Stimulated activated CD8-positive, alpha-beta memory T cell treated with anti-CD3 and anti-CD28 coated beads, Interleukin-15, amount 100 ng/mL, for 48 hours (primary cell): ENCODE results near the gene BAG1.

ENCODE experiments used
- DNase-seq, 2 donors: peaks; one replicate each; pipeline ENCODE4 v3.0.0-alpha.2; 2020; ENCODE audit warnings: low read depth in 2 of 2

Gene BAG1

DNA sequence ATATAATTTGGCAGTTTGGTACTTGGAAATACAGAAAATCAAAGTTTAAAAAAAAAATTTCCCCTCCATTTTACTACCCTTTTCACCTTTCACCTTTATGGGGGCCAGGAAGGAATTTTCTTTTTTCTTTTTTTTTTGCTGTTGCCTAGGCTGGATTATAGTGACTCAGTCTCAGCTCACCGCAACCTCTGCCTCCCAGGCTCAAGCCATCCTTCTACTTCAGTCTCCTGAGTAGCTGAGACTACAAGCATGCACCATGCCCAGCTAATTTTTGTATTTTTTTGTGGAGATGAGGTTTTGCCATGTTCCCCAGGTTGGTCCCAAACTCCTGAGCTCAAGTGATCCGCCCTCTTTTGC, 9.4 kb upstream of the BAG1 start:
- no peak for DNase-seq

DNA sequence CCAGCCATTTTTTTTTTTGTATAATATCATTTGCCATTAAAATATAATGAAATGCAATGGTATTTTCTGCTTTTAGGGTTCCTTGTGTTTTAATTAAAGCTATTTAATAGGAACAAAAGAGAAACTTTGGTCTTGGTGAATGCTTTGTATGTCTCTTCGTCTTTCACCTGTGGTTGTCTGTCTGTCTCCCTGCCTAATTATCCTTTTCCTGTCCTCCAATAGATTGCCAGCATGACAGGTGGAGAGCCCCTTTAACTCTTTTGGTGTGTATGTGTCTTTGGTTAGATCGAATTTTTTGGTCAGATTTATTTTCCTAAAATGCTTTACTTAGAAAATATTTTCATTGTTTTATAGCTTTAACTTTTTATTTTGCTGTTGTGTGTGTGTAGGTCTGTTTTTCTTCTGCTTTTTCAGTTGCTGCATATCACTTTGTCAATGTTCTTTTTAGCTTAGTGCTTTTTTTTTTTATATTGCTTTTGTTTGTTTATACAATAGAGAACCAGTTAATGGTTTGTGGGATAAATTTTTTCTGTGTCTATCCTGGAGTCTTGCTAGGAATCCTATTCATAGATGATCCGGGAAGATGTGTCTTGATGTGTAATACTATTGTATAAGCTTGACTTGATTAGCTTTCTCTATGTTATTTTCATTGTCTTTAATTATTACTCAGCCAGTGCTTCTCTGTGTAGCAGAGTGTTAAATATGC, 8.9 kb upstream of the BAG1 start:
- no peak for DNase-seq

DNA sequence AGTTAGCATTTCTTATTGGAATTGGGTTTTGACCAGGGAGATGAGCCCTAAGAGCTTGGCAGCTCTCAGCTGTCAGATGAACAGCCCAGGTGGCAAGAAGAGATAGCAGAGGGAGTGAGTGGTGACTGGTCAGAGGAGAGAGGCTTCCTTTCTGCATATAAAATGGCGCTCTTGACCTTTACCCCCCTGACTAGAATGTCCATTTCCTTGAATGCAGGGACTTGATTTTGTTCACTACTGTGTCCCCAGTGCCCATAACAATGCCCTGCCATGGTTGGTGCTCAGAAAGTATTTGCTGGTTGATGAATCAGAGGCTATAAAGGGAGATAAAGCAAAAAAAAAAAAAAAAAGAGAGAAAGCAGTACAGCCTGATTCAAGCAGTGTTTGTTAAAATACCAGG, 7.6 kb upstream of the BAG1 start:
- DNase-seq: no peak

DNA sequence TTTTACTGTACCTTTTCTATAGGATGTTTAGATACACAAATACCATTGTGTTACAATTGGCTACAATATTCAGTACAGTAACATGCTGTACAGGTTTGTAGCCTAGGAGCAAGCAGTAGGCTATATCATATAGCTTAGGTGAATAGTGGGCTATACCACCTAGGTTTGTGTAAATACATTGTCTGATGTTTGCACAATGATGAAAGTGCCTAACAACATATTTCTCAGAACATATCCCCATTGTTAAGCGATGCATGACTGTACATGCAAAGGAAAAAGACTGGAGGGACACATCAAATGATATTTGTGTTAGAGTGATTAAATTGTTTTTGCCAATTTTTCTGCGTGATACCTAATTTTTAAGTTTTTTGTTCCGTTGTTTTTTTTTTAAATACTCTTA, 5.6 kb upstream of the BAG1 start:
- DNase-seq: no peak

DNA sequence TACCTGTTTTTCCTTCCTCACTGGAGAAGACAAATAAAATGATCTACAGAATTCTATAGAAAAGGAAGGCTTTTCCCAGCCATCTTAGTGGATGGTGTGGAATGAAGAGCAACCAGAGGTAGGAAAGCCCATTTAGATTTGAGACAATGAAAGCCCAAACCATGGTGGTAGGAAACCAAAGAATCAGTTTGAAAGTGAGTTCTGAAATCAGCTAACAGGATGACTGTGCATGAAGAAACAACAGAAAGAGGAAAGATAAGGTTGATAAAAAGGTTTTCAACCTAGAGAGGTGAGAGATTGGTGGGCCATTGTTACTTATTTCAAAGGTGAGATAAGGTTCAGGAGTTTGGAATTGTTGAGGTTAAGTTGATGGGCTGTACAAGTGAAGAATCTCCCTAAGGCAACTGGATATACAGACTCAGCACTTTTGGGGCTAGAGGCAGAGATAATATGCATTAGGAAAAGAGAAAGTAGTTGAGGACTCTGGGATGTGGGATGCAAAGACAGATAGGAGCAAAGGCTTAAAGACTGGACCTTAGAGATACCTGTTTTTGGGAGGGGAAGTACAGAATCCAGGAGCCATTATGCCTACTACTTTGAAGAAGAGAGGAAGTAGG, 2.8 kb upstream of the BAG1 start:
- no peak for DNase-seq

DNA sequence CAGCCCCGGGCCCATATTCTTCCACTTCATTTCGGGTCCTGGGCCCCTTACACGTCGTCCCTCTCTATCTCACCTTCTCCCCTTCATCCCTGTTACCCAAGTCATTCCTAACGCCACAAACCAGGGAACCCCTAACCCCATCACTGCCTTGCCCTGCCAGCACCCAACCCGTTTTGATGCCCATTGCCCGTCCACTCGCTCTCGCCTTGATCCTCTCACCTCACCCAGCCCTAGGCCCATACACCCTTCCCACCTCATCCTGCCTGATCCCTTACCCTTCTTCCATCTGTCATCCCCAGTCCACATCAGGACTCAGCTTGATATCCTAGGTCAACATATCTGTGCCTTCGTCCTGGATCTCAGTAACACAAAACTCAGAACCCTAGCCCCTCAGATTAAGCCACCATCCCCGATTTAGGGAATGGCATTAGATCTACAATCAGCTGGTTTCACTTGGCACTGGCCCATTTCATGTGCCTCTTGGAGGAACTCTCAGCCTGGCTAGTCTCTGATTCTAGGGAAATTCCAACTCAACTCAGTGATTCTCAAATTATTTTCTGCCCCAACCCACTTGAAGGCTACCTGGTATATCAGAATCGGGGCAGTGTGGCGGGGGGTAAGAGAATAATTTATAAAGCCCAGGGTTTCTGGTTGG, 830 bp upstream of the BAG1 start:
- DNase-seq: no peak

DNA sequence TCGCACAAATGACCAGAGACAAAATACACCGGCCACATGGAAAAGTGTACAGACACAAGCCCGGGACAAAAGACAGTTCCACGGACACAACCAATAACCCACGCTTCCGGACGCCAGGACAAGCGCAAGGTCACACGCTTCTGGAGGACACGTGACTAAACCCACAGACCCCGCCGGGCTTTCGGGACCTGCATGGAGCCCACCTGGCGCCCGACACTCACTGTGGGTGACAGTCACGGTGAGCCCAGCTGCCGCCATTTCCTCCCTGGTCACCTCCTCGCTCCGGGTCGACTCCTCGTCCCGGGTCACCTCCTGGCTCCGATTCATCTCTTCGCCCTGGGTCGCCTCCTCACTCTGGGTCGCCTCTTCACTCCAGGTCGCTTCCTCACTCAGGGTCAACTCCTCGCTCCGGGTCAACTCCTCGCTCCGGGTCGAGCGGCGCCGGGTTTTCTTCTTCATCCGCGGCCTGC, 470 bp downstream of the BAG1 start:
- peak; percentile 21 to 24 for DNase-seq

DNA sequence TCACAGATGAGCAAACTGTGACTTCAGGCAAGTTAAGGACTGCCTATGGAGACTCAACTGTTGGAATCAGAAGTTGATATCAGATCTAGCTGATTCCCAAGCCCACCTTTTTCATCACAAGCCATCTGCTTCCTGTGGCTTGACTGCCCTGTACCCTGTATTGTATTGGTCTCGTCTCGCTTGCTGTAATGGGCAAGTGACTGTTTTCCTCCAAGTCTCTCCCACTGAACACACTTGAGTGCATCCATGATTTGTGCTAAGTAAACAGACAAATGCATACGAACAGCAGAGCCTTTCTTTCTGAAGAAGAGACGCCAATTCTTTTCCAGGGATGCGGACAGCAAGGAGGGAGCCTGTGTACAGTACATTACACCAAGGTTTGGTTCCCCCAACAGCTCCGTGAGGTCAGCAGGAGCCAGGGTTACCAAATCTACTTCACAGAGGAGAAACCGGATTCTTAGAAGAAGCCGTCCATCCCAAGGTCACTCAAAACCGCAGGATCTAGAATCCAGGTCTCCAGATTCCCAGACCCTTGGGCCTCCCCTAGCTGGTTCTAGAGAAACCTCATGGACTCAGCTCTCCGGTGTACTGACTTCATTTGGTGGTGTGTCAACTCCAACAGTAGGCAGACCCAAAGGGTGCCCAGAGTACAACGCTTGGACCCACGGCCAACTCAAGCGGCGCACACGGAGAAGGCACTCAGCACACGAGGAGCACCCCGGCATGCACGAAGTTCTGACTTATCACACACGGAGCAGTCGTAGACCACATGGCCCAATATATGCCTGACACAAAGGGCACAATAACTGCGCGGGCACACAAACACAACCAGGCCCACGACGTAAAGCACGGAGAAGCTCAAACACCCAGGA, 1.1 kb downstream of the BAG1 start:
- DNase-seq: no peak

DNA sequence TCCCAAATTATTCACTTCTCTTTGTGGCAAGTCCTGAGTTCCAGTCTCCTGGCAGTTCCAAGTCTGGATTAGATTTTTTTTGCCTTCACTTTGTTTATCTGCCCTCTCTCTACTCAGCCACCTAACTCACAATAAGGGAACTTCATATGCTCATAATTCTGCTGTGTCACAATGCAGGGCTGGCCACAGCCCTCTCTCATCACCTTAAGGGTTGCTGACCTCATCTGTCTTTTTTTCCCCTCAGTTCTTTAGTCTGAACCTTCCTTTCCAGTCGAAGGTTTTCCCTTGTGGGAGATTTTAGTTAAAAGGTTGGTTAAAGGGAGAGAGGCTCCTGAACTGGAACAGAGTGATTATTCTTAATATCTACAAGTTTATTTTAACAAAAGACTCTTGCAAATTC, 4.1 kb downstream of the BAG1 start:
- DNase-seq: no peak

DNA sequence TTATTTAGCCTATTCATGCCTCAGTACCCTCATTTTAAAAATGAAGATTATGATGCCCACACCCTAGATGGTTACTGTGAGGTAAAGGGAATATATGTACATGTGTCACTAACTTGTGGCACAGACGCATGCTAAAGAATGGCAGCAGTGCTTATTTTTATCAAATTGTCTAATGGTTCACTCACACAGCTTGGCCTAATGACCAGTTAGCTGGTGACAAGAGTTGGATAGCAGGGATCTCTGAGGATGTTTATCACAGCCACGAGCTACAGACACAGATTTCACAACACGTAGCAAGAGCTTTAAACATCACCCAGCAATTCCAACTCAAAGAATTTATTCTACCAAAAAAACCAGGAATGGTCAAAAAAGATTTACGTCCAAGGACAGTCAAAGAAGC, 7.2 kb downstream of the BAG1 start:
- no peak for DNase-seq

DNA sequence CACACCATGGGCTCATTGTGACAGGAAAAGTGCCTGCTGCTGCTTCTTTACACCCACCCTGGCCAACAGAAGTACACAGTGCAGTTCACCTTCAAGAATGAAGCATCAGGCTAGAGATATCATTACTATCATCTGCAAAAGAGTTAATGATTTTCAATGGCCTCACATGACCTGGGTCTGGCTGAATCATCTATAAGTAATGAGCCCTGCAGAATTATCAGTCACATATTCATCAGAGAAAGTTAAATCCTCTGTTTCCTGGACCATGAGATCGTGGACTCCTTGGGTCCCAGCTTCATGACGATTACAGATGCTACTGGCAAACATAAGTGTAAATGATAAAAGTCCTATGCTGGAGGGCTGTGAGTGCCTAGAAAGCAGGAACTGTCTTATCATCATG, 8.3 kb downstream of the BAG1 start:
- DNase-seq: no peak

DNA sequence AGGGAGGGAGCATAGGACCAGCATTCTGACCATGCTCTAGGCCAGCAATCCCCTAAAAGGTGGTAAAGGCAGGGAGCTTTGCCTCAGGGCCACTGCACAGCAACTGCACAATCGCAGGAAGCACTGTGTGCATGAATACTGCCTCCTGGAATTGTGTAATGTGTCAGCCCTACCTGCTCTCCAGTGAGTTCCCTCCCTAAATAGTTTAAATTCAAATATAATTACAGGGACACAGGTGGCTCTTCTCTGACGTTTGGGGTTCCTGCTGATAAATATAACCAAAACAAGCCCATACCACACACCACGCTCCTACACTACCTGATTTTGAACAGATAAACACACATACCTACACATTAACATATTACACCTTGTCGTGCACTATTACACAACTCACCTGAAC, 9.0 kb downstream of the BAG1 start:
- DNase-seq: no peak

DNA sequence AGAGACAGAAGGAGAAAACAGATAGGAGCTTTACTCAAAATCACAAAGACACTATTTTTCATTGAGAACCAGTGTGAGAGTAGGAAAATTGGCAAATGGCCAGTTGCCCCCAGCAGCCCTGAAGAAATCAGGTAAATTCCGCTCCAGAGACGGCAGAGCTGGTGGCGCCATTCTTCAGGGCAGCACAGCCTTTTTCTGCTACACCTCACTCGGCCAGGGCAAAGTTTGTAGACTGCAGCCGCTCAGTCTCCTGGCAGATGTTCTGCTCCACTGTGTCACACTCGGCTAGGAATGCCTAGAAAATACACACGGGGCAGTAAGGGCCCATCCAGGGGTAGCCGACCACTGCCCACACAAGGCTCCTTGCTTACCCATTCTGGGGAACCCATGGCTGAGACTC, 9.5 kb downstream of the BAG1 start:
- no peak for DNase-seq

DNA sequence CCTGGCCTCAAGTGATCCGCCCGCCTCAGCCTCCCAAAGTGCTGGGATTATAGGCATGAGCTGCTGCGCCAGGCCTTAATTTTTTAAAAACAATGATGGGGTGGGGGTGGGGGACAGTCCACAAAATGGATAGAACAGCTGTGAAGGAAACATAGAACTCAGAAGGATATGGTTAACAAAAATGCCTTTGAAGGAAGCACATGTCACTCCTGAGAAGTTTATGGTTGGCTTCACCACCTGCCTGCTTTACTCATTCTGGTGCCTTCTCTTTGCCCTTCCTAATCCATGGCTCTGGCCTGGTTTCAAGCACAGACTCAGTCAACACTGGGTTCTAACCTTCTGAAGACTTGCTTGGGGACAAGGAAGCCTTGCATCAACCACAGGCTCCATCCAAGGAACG, 10.3 kb downstream of the BAG1 start:
- no peak for DNase-seq

DNA sequence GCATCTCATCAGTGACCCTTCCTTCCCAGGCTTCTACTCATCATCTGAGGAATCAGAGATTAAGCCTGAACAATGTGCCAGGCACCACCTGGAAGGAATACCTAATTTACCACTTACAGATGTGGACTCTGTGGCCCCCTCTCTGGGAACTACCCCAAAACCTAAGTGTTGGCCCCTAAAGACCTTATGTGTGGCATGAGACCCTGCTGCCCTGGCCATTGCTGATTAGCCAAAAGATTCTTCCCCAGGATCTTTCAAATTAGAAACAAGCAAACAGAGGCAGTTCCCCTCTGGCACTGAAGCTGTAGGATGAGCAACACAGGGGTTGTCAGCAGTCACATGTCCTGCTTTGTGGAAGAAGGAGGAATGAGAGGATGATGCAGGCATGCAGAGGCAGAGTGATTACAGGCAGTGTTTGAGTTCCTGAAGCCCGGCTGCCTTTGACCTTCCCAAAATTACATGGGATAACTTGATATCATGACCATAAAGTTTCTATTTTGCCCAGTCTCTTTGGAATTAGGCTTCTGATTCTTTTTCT, 14.0 kb downstream of the BAG1 start:
- DNase-seq: no peak

DNA sequence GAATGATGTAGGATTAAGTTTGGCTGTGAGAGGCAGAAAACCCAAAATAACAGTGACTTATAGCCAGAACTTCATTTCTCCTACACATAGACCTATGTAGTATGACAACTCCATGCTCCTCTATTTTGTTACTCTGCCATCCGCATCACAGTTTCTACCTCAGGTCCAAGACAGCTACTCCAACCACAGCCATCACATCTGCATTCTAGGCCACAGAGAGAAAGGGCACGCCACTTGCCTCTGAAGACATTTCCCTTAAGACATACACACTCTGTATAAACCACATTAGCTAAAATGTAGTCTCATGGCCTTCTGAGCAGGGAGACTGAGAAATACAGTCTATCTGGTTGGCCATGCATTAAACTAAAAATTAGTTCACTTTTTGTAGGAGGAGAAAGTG, 14.5 kb downstream of the BAG1 start:
- no peak for DNase-seq

DNA sequence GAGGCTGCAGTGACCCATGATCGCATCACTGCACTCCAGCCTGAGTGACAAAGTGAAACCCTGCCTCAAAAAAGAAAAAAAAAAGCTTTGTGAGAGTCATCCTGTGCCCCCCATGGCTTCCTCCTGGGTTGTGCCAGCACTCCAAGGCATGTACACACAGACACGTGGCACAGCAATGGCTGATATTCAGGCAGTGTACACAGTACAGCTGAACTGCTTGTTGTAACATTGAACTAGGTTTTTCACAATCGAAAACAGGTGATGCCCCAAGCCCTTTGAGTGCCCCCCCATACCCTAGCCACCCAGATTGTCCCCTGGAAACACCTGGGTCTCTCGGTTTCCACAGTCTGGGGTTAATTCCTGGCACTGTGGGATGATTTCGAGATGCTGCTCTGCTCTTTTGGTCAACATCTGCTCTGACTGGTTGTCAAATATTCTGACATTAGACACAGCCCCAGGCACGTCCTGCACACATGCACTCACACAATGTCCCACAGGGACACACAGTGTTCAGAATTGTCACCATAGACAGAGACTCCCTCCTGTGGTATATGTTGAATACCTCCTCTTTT, 15.3 kb downstream of the BAG1 start:
- no peak for DNase-seq

DNA sequence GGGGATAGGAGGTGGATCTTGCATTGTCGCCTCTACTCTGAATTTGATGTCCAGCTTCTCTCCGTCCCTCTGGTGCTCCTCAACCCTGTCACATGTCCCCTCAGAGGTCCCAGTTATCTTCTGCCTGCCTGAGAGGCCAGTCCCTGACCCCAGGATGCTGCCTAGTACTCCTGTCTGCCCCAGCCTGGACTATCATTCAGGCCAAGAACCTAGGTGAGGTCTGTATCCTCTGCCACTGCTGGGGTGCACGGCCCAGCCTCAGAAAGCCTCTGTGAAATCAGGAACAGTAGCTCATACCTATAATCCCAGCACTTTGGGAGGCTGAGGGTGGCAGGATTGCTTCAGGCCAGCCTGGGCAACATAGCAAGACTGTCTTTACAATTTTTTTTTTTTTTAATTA, 15.9 kb downstream of the BAG1 start:
- no peak for DNase-seq

DNA sequence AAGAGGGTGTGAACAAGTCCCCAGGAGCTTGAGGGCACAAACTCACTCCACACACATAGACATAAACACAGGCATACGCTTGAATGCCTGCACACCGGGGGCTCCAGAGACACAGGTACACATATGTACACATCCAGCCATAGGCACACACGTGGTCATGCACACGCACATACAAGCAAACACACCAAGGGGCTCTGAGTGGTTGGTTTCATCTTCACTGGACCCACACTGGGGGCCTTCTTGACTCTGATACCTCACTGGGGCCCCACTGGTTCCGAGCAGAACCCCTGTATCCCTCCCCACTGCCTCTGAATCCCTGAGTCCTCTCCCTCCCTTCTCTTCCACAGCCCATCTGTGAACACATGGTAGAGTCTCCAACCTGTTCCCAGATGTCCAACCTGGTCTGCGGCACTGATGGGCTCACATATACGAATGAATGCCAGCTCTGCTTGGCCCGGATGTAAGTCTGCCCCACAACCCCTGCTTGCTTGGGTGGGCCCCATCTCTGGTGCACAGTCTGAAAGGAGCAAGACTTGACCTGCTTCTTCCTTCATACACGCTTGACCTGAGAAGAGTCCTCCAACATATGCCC, 18.1 kb downstream of the BAG1 start:
- DNase-seq: no peak

DNA sequence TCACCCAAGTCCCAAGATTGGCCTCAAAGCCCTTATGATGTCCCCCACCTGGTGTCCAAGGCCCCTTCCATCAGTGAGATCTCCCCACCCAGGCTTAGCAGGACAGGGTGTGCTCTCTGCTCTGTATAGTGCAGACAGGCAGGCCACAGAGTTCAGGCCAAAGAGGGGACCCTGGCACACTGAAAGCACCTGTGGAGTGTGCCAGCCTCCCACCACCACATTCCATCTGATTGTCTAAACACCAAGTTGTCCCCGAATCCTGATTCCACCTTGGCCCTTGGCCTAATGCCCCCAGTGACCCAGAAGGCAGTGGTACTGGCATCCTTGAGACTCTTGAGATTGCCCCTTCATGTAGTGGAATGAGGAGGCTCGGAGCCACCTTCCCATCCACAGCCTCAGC, 19.2 kb downstream of the BAG1 start:
- DNase-seq: no peak

DNA sequence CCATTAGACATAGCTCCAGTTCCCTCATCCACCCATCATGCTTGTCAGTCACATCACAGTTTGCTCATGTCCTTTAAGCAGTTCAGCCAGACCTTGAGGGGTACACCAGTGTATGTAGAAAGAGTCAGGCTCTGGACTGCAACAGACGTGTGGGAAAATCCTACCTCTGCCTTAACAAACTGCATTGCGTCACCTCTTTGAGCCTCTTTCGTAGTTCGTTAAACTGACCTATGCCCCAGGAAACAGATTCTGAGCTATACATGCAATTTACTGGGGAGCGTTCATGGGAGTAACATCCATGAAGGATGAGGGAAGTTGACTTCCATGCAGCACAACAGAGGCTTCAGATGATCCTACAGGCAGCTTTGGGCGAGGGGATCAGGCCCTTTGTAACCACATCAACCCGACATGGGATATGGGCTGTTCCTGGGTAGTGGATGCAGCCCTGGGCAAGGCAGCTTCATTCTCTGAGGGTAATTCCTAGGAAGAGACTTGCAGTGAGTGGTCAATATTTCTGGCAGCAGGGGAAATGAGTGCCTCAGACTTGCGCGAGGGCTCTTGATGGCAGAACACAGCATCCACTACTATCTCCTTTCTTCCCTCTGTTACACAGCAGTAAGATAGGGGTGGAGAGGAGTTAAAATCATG, 20.2 kb downstream of the BAG1 start:
- no peak for DNase-seq
